ENCODE results near the gene C4orf50. TPM values are rescaled to one million over a fixed set of nuclear protein-coding genes. Genes with fewer than 3 reads are reported as not detected.

Gene C4orf50
- polyA plus RNA-seq, 3 donors: not detected

DNA sequence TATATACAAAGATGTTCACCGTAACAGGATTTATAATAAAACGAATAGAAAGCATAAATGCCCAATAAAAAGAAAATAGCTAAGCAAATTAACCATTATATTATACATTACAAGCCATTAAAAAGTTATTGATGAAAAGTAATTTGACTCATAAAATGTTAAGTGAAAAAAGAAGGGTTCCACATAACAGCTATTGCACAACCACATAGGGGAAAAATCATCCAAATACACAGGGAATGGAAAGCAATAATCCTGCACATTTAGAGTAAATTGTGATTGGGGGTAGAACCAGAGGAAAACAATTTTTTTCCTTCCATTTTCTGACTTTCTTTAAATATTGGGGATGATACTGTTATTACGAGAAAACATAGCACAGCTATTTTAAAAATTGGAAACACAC, 163.3 kb downstream of the C4orf50 start:
- Mint-ChIP-seq H3K4me1 (no peaks in the 10 kb centered on the region), H3K9me3 (no peaks in the 10 kb centered on the region), H3K27ac (no peak overlapping the region), H3K36me3 (no peaks in the 10 kb centered on the region), H3K4me3 (no peak overlapping the region), H3K27me3 (ENCODE audit: low read depth in 3 of 3) (peaks cover 0 to 3% (median 3%) of the 10 kb centered on the region in 3 donors)
- Histone ChIP-seq H3K27me3 (ENCODE audit: control insufficient read depth in 2 of 2, insufficient read depth in 2 of 2, low read length in 2 of 2) (no peaks in the 10 kb centered on the region), H3K27ac (ENCODE audit: low read depth in 1 of 2, low read length in 2 of 2) (no peak overlapping the region), H3K4me1 (ENCODE audit: control insufficient read depth in 1 of 2, insufficient read depth in 2 of 2, low read length in 2 of 2) (no peaks in the 10 kb centered on the region), H3K4me3 (replicated peaks in 1 of 3; ENCODE audit: low read depth in 2 of 3, low read length in 3 of 3) (no peak overlapping the region), H2AFZ (ENCODE audit: insufficient read depth, low read depth, low read length, poor library complexity, severe bottlenecking) (no peak overlapping the region), H3K9me3 (replicated peaks in 1 of 2; ENCODE audit: control insufficient read depth in 1 of 2, insufficient read depth in 1 of 2, low read length in 2 of 2) (no peaks in the 10 kb centered on the region), H3K36me3 (replicated peaks in 1 of 2; ENCODE audit: control insufficient read depth in 1 of 2, insufficient read depth in 2 of 2, low read length in 2 of 2) (no peaks in the 10 kb centered on the region), H3K79me2 (ENCODE audit: insufficient read depth, low read length) (no peaks in the 10 kb centered on the region), H3K9ac (ENCODE audit: insufficient read depth, low read length, poor library complexity, severe bottlenecking) (no peak overlapping the region), H4K20me1 (ENCODE audit: insufficient read depth, low read length) (no peaks in the 10 kb centered on the region), H3K4me2 (replicated peaks; ENCODE audit: extremely low read depth, low read length, poor library complexity, severe bottlenecking) (no peak overlapping the region)
- no peak for TF ChIP-seq CTCF (IDR thresholded peaks at IDR 0.05)
- WGBS (ENCODE audit: insufficient coverage): no CpG with 5 or more reads among the region's 3 CpGs
- intact Hi-C loops (cut with micrococcal nuclease): no loop called here
- no peak for DNase-seq

GRCh38 chr4:5852523-5853202, 165.6 kb downstream of the C4orf50 start:
- Histone ChIP-seq H3K4me1 (ENCODE audit: control insufficient read depth in 1 of 2, insufficient read depth in 2 of 2, low read length in 2 of 2) (no peaks in the 10 kb centered on the region), H4K20me1 (ENCODE audit: insufficient read depth, low read length) (no peaks in the 10 kb centered on the region), H2AFZ (ENCODE audit: insufficient read depth, low read depth, low read length, poor library complexity, severe bottlenecking) (no peak overlapping the region), H3K9ac (ENCODE audit: insufficient read depth, low read length, poor library complexity, severe bottlenecking) (no peak overlapping the region), H3K4me2 (replicated peaks; ENCODE audit: extremely low read depth, low read length, poor library complexity, severe bottlenecking) (no peak overlapping the region), H3K36me3 (replicated peaks in 1 of 2; ENCODE audit: control insufficient read depth in 1 of 2, insufficient read depth in 2 of 2, low read length in 2 of 2) (no peaks in the 10 kb centered on the region), H3K4me3 (replicated peaks in 1 of 3; ENCODE audit: low read depth in 2 of 3, low read length in 3 of 3) (no peak overlapping the region), H3K79me2 (ENCODE audit: insufficient read depth, low read length) (no peaks in the 10 kb centered on the region), H3K27me3 (ENCODE audit: control insufficient read depth in 2 of 2, insufficient read depth in 2 of 2, low read length in 2 of 2) (no peaks in the 10 kb centered on the region), H3K9me3 (replicated peaks in 1 of 2; ENCODE audit: control insufficient read depth in 1 of 2, insufficient read depth in 1 of 2, low read length in 2 of 2) (no peaks in the 10 kb centered on the region), H3K27ac (ENCODE audit: low read depth in 1 of 2, low read length in 2 of 2) (no peak overlapping the region)
- no peak for DNase-seq
- 85% methylated on average over 9 of the region's 9 CpGs for WGBS (ENCODE audit: insufficient coverage)
- Mint-ChIP-seq H3K36me3 (no peaks in the 10 kb centered on the region), H3K4me1 (no peaks in the 10 kb centered on the region), H3K4me3 (no peak overlapping the region), H3K9me3 (no peaks in the 10 kb centered on the region), H3K27me3 (ENCODE audit: low read depth in 3 of 3) (peaks cover 0 to 4% (median 3%) of the 10 kb centered on the region in 3 donors), H3K27ac (peak overlapping the region in 1 of 7 donors; percentile 54)
- intact Hi-C loops (cut with micrococcal nuclease): no loop called here
- no peak for TF ChIP-seq CTCF (IDR thresholded peaks at IDR 0.05)
